Kidney (tissue), 14 donors: ENCODE measurements around the gene FAM25A. TPM values are rescaled to one million over a fixed set of nuclear protein-coding genes. Genes with fewer than 3 reads are reported as not detected.
"Not testable (repeated sequence)": the region's sequence is repeated elsewhere in the genome, so short reads cannot be mapped to it uniquely, and the experiment has no call there.

Source experiments
- DNase-seq, 5 donors: peaks; one replicate each; pipeline ENCODE4 v3.0.0-alpha.2; 2013 to 2020
- FAIRE-seq: peaks from 2 replicates; lab custom pipeline; 2012; peaks lifted over from hg19 to GRCh38; lab: Jason Lieb, UNC
- H3K27ac ChIP-seq, 2 donors: one replicate each; pipeline ENCODE4 v1.7.0; 2013; ENCODE audit warnings: low read depth in 2 of 2, low read length in 2 of 2, inconsistent platforms in 1 of 2
- H3K27me3 ChIP-seq: one replicate; pipeline ENCODE4 v1.7.1; 2013; ENCODE audit warnings: low read length, inconsistent platforms; ENCODE audit not compliant: control insufficient read depth, insufficient read depth
- H3K36me3 ChIP-seq, 3 donors: one replicate each; pipeline versions ENCODE4 v1.7.0 to v1.7.1; 2013; ENCODE audit warnings: low read length in 3 of 3, control low read depth in 1 of 3, inconsistent platforms in 1 of 3; ENCODE audit not compliant: insufficient read depth in 3 of 3, control insufficient read depth in 2 of 3
- H3K4me1 ChIP-seq, 3 donors: one replicate each; pipeline versions ENCODE4 v1.7.0 to v1.7.1; 2013; ENCODE audit warnings: low read length in 3 of 3, inconsistent platforms in 1 of 3, low read depth in 1 of 3; ENCODE audit not compliant: control insufficient read depth in 2 of 3, insufficient read depth in 2 of 3
- H3K4me3 ChIP-seq, 3 donors: one replicate each; pipeline versions ENCODE4 v1.7.0 to v1.8.1; 2013; ENCODE audit warnings: low read length in 3 of 3, control low read depth in 1 of 3, inconsistent platforms in 1 of 3
- H3K9ac ChIP-seq, 3 donors: one replicate each; pipeline versions ENCODE4 v1.7.0 to v1.7.1; 2013; ENCODE audit warnings: low read length in 3 of 3, control low read depth in 1 of 3, inconsistent platforms in 1 of 3
- H3K9me3 ChIP-seq, 3 donors: one replicate each; pipeline versions ENCODE4 v1.7.0 to v1.7.1; 2013; ENCODE audit warnings: low read length in 3 of 3, control low read depth in 1 of 3, inconsistent platforms in 1 of 3; ENCODE audit not compliant: control insufficient read depth in 2 of 3, insufficient read depth in 1 of 3
- CTCF ChIP-seq: IDR thresholded peaks from 3 replicates; pipeline ENCODE4 v1.5.1; 2012; ENCODE audit warnings: mild to moderate bottlenecking, moderate library complexity, borderline replicate concordance; ENCODE audit not compliant: insufficient read depth; ENCODE audit errors: extremely low read depth
- intact Hi-C: fragments of 100-400 bp; cut with DNase I; formaldehyde crosslinking; loops from one replicate; pipeline ENCODE4 v1.11.1; 2022
- polyA plus RNA-seq: library from polyadenylated mRNA; stranded (reverse); fragments of 350-450 nt; fragmentation: Illumina TruSeq; extraction: RNeasy Lipid Tissue Mini Kit (QIAGEN cat#74804); gene quantifications from one replicate; pipeline ENCODE4 v1.2.3, GENCODE V29; 2014; ENCODE audit warnings: low read depth, low replicate concordance; ENCODE audit not compliant: insufficient read depth
- total RNA-seq: library from RNA; stranded (reverse); fragmentation: NEBNext Ultra II Directional; extraction: Animal tissue kit (Norgen Biotek cat#: 25700); gene quantifications from one replicate; pipeline ENCODE4 v1.2.1, GENCODE V29; 2021
- donor health status: control.
- donor health status: control.
- donor health status: control.
- donor health status: control.
- donor health status: control.
- donor health status: DM: yes; HTN: yes; CAD: no.
- donor health status: Normal renal cell carcinoma (clear cell type).

FAM25A gene
- total and polyA plus RNA-seq, 2 donors from 2014 or later: not detected

GRCh38 chr10:86988520-86988919 is 31.6 kb upstream of the FAM25A start:
- no peak for TF ChIP-seq CTCF
- Histone ChIP-seq H3K36me3 (peaks cover 0 to 5% (median 0%) of the 10 kb centered on the region in 3 donors), H3K27ac (no peak overlapping the region), H3K9ac (no peak overlapping the region), H3K4me1 (no peaks in the 10 kb centered on the region), H3K9me3 (no peaks in the 10 kb centered on the region), H3K27me3 (no peaks in the 10 kb centered on the region), H3K4me3 (no peak overlapping the region)
- no peak for DNase-seq
- intact Hi-C loops: no loop called here
- FAIRE-seq: no peak

GRCh38 chr10:86991362-86991761 is 28.7 kb upstream of the FAM25A start:
- H3K9ac ChIP-seq, H3K27me3 ChIP-seq, H3K9me3 ChIP-seq, H3K4me3 ChIP-seq, H3K27ac ChIP-seq, H3K36me3 ChIP-seq, H3K4me1 ChIP-seq, DNase-seq, intact Hi-C loops: not testable (repeated sequence)
- FAIRE-seq: peak; percentile 74

- no peak overlapping the region for H3K9ac ChIP-seq
- H3K27ac ChIP-seq: no peak overlapping the region
- FAIRE-seq (no peak), DNase-seq (no peak)
- no peak for TF ChIP-seq CTCF
- H3K9me3 ChIP-seq: no peaks in the 10 kb centered on the region
- H3K27me3 ChIP-seq: no peaks in the 10 kb centered on the region
- no peaks in the 10 kb centered on the region for H3K4me1 ChIP-seq
- intact Hi-C loops: no loop called here
- no peak overlapping the region for H3K4me3 ChIP-seq
- H3K36me3 ChIP-seq: peaks cover 0 to 3% (median 0%) of the 10 kb centered on the region in 3 donors
Observed at GRCh38 chr10:86992456-86992855, 27.6 kb upstream of the FAM25A start.

GRCh38 chr10:86992929-86993328 is 27.2 kb upstream of the FAM25A start:
- intact Hi-C loops: no loop called here
- DNase-seq (no peak), FAIRE-seq (peak; percentile 55)
- peaks cover 0 to 3% (median 0%) of the 10 kb centered on the region in 3 donors for H3K36me3 ChIP-seq
- H3K4me1 ChIP-seq: no peaks in the 10 kb centered on the region
- H3K4me3 ChIP-seq: no peak overlapping the region
- TF ChIP-seq CTCF: no peak
- no peaks in the 10 kb centered on the region for H3K9me3 ChIP-seq
- H3K27me3 ChIP-seq: no peaks in the 10 kb centered on the region
- no peak overlapping the region for H3K27ac ChIP-seq
- H3K9ac ChIP-seq: no peak overlapping the region

GRCh38 chr10:86999802-87000403 is 20.2 kb upstream of the FAM25A start:
- H3K36me3 ChIP-seq, H3K4me3 ChIP-seq, FAIRE-seq, H3K27me3 ChIP-seq, H3K27ac ChIP-seq, H3K9me3 ChIP-seq, intact Hi-C loops, H3K4me1 ChIP-seq, H3K9ac ChIP-seq, DNase-seq: not testable (repeated sequence)
